ENCODE results near the gene PPP1R13B. TPM values are rescaled to one million over a fixed set of nuclear protein-coding genes. Genes with fewer than 3 reads are reported as not detected.
"Not testable (repeated sequence)": the region's sequence is repeated elsewhere in the genome, so short reads cannot be mapped to it uniquely, and the experiment has no call there.

PPP1R13B gene
- total RNA-seq, 1 experiment from 2014 or later, result 3.0 TPM

DNA sequence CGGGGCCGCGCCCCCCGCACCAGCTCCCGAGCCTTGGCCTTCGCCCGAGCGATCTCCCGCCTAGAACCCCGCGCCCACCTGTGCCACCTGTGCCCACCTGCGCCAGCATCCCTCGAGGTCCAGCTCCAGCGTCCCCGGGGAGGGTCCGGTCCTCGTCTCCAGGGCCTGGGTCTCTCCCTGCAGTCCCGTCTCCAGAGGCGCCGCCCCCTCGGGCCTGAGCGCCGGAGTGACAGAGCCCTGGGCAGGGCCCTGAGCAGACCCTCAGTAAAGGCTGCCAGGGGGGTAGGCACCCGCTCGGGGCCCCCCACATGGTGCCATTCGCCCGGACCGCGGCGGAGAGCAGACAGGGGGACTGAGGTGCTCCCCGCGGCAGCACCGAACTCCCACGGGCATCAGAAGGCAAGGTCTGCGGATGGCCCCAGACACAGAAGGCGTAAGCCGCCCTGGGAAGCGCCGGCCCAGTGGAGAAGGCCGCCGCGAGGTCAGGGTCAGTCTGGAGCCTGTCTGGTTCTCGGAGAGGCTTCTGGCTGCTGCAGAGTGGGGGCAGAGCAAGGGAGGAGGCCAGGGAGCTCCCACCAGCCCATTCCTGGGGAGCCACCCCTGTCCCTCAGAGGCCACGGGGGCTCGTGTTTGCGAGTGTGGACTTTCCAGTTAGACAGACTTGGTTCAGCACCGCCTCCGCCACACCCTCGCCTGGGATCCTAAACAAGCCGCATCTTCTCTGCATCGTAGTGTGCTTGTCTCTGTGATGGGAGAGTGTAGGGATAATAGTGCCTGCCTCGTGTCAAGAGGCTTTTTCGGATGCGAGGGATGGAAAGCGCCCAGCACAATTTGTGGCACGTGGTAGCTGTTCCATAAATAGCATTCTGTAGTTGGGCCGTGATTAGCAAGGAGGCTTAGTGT is 1.1 kb upstream of the PPP1R13B start:
- no peaks in the 10 kb centered on the region for H3K9me3 ChIP-seq (ENCODE audit: low read length)
- 0 out of 2 replicates have a peak, but pooled peaks cover 3% of the 10 kb centered on the region for H4K20me1 ChIP-seq (ENCODE audit: insufficient read depth, low read depth, low read length)
- no peak overlapping the region for H3K27ac ChIP-seq (ENCODE audit: low read length)
- H3K27me3 ChIP-seq (ENCODE audit: low read length), result no peaks in the 10 kb centered on the region
- H3K4me3 ChIP-seq (ENCODE audit: low read length), result peak overlapping the region; percentile 68
- H3K79me2 ChIP-seq (ENCODE audit: low read length), result no peaks in the 10 kb centered on the region
- H3K4me1 ChIP-seq (ENCODE audit: low read length), result peaks cover 8% of the 10 kb centered on the region
- peak overlapping the region; percentile 70; the same call in 1 of the 2 replicates for H2AFZ ChIP-seq (ENCODE audit: low read length)
- no peaks in the 10 kb centered on the region for H3K36me3 ChIP-seq (ENCODE audit: insufficient read depth, low read length)
- H3K9me2 ChIP-seq (replicated peaks; ENCODE audit: insufficient read depth, low read length), result no peaks in the 10 kb centered on the region
- DNase-seq, result no peak
- peak overlapping the region; percentile 69; the same call in 1 of the 2 replicates for H3K9ac ChIP-seq (ENCODE audit: low read length)
- peak overlapping the region; percentile 74 for H3K4me2 ChIP-seq (ENCODE audit: low read depth, low read length, poor library complexity, severe bottlenecking)

DNA sequence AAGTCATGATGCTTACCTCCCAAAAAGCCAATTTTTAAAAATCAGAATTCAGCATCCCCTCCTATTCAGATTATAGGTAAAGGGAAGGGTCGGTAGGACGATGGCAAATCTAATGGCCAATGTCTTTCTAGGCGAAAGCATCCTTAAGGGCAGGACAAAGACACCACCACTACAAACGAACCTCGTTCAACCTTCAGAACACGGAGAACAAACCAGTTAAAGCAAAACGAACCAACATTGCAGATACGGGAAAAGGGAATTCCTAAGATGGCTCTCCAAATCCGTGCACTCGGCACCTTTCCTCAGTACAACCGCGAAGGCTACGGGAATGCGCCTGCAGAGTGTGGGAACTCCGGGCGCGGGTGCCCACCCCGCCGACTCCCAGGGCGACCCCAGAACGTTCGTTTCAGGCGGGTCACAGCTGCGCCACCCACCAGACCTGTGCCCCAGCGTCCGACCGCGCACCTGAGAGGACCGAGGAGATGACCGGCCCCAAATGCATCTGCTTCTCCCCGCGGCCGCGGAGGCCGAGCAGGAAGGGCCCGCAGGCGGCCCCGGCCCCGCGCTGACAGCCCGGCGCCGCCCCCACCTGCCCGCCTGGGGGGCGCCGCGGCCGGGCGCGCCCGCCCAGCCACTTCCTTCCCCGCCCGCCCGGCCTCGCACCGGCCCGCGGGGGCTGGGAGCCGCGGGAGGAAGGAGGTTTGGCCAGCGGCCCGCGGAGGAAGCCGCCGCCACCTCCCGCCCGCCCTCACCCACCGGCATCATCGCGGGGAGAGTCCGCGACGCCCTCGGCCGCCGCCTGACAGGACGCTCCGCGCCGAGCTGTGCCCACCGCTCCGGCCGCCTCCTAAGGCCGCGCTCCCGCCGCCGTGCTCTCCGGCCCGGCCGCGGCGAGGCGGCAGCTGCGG is 578 bp downstream of the PPP1R13B start:
- Histone ChIP-seq H3K4me2 (ENCODE audit: low read depth, low read length, poor library complexity, severe bottlenecking) (peak overlapping the region; percentile 82), H3K27ac (ENCODE audit: low read length) (no peak overlapping the region), H3K9me3 (ENCODE audit: low read length) (no peaks in the 10 kb centered on the region), H3K79me2 (ENCODE audit: low read length) (no peaks in the 10 kb centered on the region), H3K9me2 (replicated peaks; ENCODE audit: insufficient read depth, low read length) (no peaks in the 10 kb centered on the region), H3K4me3 (ENCODE audit: low read length) (peak overlapping the region; percentile 68), H3K36me3 (ENCODE audit: insufficient read depth, low read length) (no peaks in the 10 kb centered on the region), H3K27me3 (ENCODE audit: low read length) (no peaks in the 10 kb centered on the region), H4K20me1 (ENCODE audit: insufficient read depth, low read depth, low read length) (0 out of 2 replicates have a peak, but pooled peaks cover 4% of the 10 kb centered on the region), H2AFZ (ENCODE audit: low read length) (peak overlapping the region; percentile 65; the same call in 1 of the 2 replicates), H3K9ac (ENCODE audit: low read length) (peak overlapping the region; percentile 67), H3K4me1 (ENCODE audit: low read length) (peaks cover 8% of the 10 kb centered on the region)
- DNase-seq, result peak; percentile 59

DNA sequence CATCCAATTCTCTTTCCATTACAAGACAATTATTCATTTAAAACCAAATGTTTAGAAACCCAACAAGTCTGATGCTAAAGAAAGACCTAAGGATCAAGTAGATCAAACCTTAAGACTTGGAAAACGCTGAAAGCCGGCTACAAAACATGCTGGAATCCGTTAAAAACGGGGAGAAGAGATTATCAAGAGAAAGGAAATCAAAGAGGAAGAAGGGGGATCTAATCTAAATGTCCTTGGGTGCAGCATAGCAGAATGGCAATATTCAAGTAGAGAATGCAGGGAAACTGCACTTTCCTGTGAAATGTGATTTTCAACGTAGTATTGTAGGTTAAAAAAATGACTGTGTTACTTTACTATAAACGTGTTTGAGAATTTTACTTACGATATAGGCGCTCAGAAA is 1.3 kb downstream of the PPP1R13B start:
- no peak overlapping the region for H3K27ac ChIP-seq (ENCODE audit: low read length)
- H3K9me3 ChIP-seq (ENCODE audit: low read length), result no peaks in the 10 kb centered on the region
- H3K4me3 ChIP-seq (ENCODE audit: low read length), result peak overlapping the region; percentile 68
- H3K36me3 ChIP-seq (ENCODE audit: insufficient read depth, low read length), result no peaks in the 10 kb centered on the region
- no peaks in the 10 kb centered on the region for H3K9me2 ChIP-seq (replicated peaks; ENCODE audit: insufficient read depth, low read length)
- no peaks in the 10 kb centered on the region for H3K27me3 ChIP-seq (ENCODE audit: low read length)
- H3K9ac ChIP-seq (ENCODE audit: low read length), result no peak overlapping the region
- H3K4me2 ChIP-seq (ENCODE audit: low read depth, low read length, poor library complexity, severe bottlenecking), result peak overlapping the region; percentile 82
- H3K4me1 ChIP-seq (ENCODE audit: low read length), result peaks cover 8% of the 10 kb centered on the region
- 0 out of 2 replicates have a peak, but pooled peaks cover 6% of the 10 kb centered on the region for H4K20me1 ChIP-seq (ENCODE audit: insufficient read depth, low read depth, low read length)
- no peak for DNase-seq
- no peak overlapping the region for H2AFZ ChIP-seq (ENCODE audit: low read length)
- H3K79me2 ChIP-seq (ENCODE audit: low read length), result no peaks in the 10 kb centered on the region

DNA sequence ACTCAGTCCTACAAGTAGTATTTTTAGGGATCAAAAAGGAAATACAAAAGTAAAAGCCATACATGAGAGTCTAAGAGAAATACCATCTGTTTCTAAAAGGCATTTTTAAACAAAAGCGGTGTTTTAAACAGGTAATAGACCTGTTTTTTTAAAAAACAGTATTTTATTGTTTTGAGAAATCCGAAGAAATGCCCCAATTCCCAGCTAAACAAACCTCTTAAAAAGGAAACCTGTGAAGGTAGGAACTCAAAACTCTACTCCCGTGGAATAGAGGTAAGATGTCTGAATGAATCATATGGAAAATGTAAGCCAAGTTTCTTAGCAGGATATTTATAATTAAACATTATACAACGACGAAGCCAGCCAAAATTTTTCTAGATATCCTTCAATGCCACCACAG is 2.0 kb downstream of the PPP1R13B start:
- H4K20me1 ChIP-seq (ENCODE audit: insufficient read depth, low read depth, low read length), result 0 out of 2 replicates have a peak, but pooled peaks cover 6% of the 10 kb centered on the region
- H3K4me2 ChIP-seq (ENCODE audit: low read depth, low read length, poor library complexity, severe bottlenecking), result no peak overlapping the region
- no peak overlapping the region for H3K4me3 ChIP-seq (ENCODE audit: low read length)
- H3K27ac ChIP-seq (ENCODE audit: low read length), result no peak overlapping the region
- no peaks in the 10 kb centered on the region for H3K9me3 ChIP-seq (ENCODE audit: low read length)
- H3K4me1 ChIP-seq (ENCODE audit: low read length), result peaks cover 8% of the 10 kb centered on the region
- no peak overlapping the region for H2AFZ ChIP-seq (ENCODE audit: low read length)
- no peaks in the 10 kb centered on the region for H3K36me3 ChIP-seq (ENCODE audit: insufficient read depth, low read length)
- DNase-seq, result no peak
- no peaks in the 10 kb centered on the region for H3K79me2 ChIP-seq (ENCODE audit: low read length)
- no peaks in the 10 kb centered on the region for H3K27me3 ChIP-seq (ENCODE audit: low read length)
- no peak overlapping the region for H3K9ac ChIP-seq (ENCODE audit: low read length)
- no peaks in the 10 kb centered on the region for H3K9me2 ChIP-seq (replicated peaks; ENCODE audit: insufficient read depth, low read length)

DNA sequence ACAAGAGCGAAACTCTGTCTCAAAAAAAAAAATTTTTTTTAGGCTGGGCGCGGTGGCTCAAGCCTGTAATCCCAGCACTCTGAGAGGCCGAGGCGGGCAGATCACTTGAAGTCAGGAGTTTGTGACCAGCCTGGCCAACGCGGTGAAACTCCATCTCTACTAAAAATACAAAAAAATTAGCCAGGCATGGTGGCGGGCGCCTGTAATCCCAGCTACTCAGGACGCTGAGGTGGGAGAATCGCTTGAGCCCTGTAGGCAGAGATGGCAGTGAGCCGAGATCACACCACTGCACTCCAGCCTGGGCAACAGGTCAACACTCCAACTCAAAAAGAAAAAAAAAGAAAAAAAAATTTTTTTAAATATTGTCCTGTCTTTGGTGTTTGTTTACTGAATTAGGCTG is 6.1 kb downstream of the PPP1R13B start:
- H3K79me2 ChIP-seq (ENCODE audit: low read length); H3K9ac ChIP-seq (ENCODE audit: low read length); H3K9me2 ChIP-seq (replicated peaks; ENCODE audit: insufficient read depth, low read length); H3K27ac ChIP-seq (ENCODE audit: low read length); H3K4me1 ChIP-seq (ENCODE audit: low read length); H3K4me2 ChIP-seq (ENCODE audit: low read depth, low read length, poor library complexity, severe bottlenecking); H3K9me3 ChIP-seq (ENCODE audit: low read length); H2AFZ ChIP-seq (ENCODE audit: low read length); DNase-seq; H4K20me1 ChIP-seq (ENCODE audit: insufficient read depth, low read depth, low read length); H3K4me3 ChIP-seq (ENCODE audit: low read length); H3K27me3 ChIP-seq (ENCODE audit: low read length); H3K36me3 ChIP-seq (ENCODE audit: insufficient read depth, low read length): not testable (repeated sequence)

DNA sequence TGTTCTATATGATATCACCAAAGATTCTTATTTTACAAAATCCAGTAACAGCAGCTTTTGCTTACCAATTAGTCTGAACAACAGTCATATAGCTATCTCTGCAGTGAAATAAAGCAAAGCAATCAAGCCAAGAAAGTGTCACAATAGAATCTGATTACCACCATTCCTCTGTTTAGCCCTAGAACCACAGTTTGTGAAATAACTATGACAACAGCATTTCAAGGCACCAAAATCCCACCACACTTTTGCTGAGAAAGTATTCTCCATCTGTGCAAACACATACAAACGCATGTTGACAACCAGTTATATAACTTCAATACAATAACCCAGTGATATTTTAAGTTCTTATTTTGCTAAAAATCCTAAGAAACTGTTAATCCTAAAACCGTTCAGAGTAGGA is 7.4 kb downstream of the PPP1R13B start:
- no peaks in the 10 kb centered on the region for H3K9me3 ChIP-seq (ENCODE audit: low read length)
- H3K4me2 ChIP-seq (ENCODE audit: low read depth, low read length, poor library complexity, severe bottlenecking), result no peak overlapping the region
- no peaks in the 10 kb centered on the region for H3K79me2 ChIP-seq (ENCODE audit: low read length)
- H3K4me3 ChIP-seq (ENCODE audit: low read length), result no peak overlapping the region
- no peaks in the 10 kb centered on the region for H3K9me2 ChIP-seq (replicated peaks; ENCODE audit: insufficient read depth, low read length)
- no peak for DNase-seq
- no peak overlapping the region for H3K9ac ChIP-seq (ENCODE audit: low read length)
- 0 out of 2 replicates have a peak, but pooled peaks cover 3% of the 10 kb centered on the region for H4K20me1 ChIP-seq (ENCODE audit: insufficient read depth, low read depth, low read length)
- no peaks in the 10 kb centered on the region for H3K27me3 ChIP-seq (ENCODE audit: low read length)
- no peak overlapping the region for H2AFZ ChIP-seq (ENCODE audit: low read length)
- H3K4me1 ChIP-seq (ENCODE audit: low read length), result no peaks in the 10 kb centered on the region
- H3K27ac ChIP-seq (ENCODE audit: low read length), result no peak overlapping the region
- no peaks in the 10 kb centered on the region for H3K36me3 ChIP-seq (ENCODE audit: insufficient read depth, low read length)

DNA sequence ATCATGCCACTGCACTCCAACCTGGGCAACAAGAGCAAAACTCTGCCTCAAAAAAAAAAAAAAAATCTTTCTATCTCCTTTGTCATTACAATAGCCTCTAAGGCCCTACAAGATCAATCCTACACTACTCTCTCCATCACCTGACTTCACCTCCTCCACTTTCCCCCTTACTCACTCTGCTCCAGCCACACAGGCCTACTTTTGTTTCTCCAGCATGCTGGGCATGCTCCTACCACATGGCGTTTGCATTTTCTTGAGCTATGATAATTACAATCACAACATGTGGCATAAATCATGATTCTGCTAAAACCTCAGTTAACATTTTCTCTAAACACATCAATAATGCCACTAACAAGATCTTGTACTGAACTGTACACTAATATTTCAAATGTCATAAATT is 7.8 kb downstream of the PPP1R13B start:
- no peaks in the 10 kb centered on the region for H3K4me1 ChIP-seq (ENCODE audit: low read length)
- H3K27ac ChIP-seq (ENCODE audit: low read length), result no peak overlapping the region
- no peak overlapping the region for H2AFZ ChIP-seq (ENCODE audit: low read length)
- 0 out of 2 replicates have a peak, but pooled peaks cover 3% of the 10 kb centered on the region for H4K20me1 ChIP-seq (ENCODE audit: insufficient read depth, low read depth, low read length)
- H3K4me2 ChIP-seq (ENCODE audit: low read depth, low read length, poor library complexity, severe bottlenecking), result no peak overlapping the region
- H3K79me2 ChIP-seq (ENCODE audit: low read length), result no peaks in the 10 kb centered on the region
- H3K36me3 ChIP-seq (ENCODE audit: insufficient read depth, low read length), result no peaks in the 10 kb centered on the region
- H3K4me3 ChIP-seq (ENCODE audit: low read length), result no peak overlapping the region
- H3K27me3 ChIP-seq (ENCODE audit: low read length), result no peaks in the 10 kb centered on the region
- no peaks in the 10 kb centered on the region for H3K9me3 ChIP-seq (ENCODE audit: low read length)
- H3K9me2 ChIP-seq (replicated peaks; ENCODE audit: insufficient read depth, low read length), result no peaks in the 10 kb centered on the region
- H3K9ac ChIP-seq (ENCODE audit: low read length), result no peak overlapping the region
- no peak for DNase-seq

DNA sequence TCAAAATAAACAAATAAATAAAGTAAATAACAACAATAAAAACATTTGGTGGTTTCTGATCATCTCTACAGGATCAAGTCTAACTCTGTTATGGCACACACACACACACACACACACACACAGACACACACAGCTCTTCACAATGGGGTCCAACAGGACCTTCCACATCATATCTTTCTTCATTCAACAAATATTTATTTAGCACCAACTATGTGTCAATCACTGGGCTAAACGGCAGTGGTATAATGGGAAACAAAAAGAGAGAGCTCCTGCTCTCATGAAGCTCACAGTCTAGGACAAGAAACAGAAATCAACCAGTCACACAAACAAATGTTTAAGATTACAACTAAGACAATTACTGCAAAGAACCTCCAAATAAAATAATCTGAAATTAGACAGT is 9.3 kb downstream of the PPP1R13B start:
- H3K4me1 ChIP-seq (ENCODE audit: low read length), result no peaks in the 10 kb centered on the region
- no peaks in the 10 kb centered on the region for H3K36me3 ChIP-seq (ENCODE audit: insufficient read depth, low read length)
- H3K4me3 ChIP-seq (ENCODE audit: low read length), result no peak overlapping the region
- 0 out of 2 replicates have a peak, but pooled peaks cover 3% of the 10 kb centered on the region for H4K20me1 ChIP-seq (ENCODE audit: insufficient read depth, low read depth, low read length)
- no peak overlapping the region for H3K27ac ChIP-seq (ENCODE audit: low read length)
- no peaks in the 10 kb centered on the region for H3K79me2 ChIP-seq (ENCODE audit: low read length)
- no peak overlapping the region for H3K4me2 ChIP-seq (ENCODE audit: low read depth, low read length, poor library complexity, severe bottlenecking)
- H2AFZ ChIP-seq (ENCODE audit: low read length), result no peak overlapping the region
- H3K9ac ChIP-seq (ENCODE audit: low read length), result no peak overlapping the region
- H3K27me3 ChIP-seq (ENCODE audit: low read length), result no peaks in the 10 kb centered on the region
- no peaks in the 10 kb centered on the region for H3K9me3 ChIP-seq (ENCODE audit: low read length)
- DNase-seq, result no peak
- no peaks in the 10 kb centered on the region for H3K9me2 ChIP-seq (replicated peaks; ENCODE audit: insufficient read depth, low read length)
